Measurements from ENCODE around the gene PRSS48.
"Not testable (repeated sequence)": the region's sequence is repeated elsewhere in the genome, so short reads cannot be mapped to it uniquely, and the experiment has no call there.

Gene PRSS48

DNA sequence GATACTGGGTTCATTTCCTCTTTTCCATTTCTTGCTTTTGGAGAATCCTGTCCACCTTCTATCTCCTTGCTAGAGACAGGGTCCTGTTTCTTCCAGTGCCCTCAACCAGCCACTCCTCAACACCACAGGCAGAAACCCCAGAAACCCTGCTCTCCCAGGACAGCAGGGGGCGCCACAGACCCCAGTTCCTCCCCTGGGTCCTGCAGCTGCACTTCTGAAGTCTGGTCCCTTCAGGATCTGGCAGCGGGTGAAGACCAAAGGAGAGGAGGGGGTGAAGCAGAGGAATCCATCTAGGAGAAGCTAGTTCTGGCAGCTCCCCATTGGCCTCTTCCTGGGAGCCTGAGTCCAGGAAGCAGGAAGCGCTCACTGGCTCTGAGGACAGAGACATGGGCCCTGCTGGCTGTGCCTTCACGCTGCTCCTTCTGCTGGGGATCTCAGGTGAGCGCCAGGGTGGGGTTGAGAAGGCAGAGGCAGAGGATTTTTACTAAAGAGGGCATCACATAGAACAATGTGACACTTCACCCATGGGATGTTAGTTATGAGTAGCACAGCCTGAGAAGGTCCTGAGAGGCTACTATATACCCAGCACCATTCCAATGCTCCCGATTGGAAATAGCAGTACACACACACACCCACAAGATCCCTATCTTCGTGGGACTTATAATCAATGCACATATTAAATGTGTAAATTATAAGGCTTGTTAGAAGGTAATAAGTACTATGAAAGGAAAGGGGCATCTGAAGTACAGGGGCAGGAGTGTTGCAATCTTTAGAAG, at the start of gene PRSS48:
Gene PRSS48 (plus strand): TSS at position 375 of the 776 bp plus-strand sequence. CDS start 12 bp downstream, at position 387.
- no peak for DNase-seq

DNA sequence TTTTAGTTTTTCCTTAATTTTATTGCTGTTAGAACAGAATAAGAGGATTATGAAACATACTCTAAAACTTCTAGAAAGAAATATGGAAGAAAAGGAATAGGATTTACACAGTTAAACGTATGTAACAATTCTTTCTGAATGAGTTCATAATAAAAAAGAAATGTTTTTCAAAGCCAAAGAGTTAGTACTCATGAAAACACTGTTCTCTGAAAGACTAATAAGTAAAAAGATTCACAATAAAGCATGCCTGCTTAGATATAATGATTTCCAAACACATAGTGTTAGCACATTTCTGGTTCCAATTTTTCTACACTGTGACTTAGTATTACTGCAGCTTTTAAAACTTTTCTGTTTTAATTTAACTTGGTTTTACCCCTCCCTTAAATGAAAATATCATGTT, 49.8 kb upstream of the PRSS48 start:
- DNase-seq = no peak

DNA sequence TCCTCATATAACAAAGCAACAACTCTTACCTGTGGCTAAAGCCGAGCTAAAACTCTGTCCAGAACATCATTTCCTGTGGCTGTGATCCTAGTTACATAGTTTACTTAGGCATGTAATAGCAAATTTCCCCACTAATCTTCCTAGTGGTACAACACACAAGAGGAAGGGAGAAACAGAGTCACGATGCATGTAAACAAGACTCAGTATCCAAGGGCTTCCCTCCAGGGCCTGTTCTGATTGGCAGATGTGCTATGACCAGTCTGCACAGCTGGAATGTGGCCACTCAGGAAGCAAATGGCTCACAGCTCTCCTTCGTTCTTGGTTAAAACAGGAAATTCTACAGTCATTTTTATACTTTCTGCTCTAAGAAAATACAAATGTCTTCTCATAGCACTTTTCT, 49.2 kb upstream of the PRSS48 start:
- no peak for DNase-seq

- DNase-seq = no peak
Measured at GRCh38 chr4:151228189-151229119, 48.5 kb upstream of the PRSS48 start.

GRCh38 chr4:151231915-151232595, 44.9 kb upstream of the PRSS48 start:
- no peak for DNase-seq

- DNase-seq = no peak
Measured at GRCh38 chr4:151233600-151233999, 43.4 kb upstream of the PRSS48 start.

- DNase-seq = not testable (repeated sequence)
Measured at GRCh38 chr4:151235373-151235772, 41.6 kb upstream of the PRSS48 start.

DNA sequence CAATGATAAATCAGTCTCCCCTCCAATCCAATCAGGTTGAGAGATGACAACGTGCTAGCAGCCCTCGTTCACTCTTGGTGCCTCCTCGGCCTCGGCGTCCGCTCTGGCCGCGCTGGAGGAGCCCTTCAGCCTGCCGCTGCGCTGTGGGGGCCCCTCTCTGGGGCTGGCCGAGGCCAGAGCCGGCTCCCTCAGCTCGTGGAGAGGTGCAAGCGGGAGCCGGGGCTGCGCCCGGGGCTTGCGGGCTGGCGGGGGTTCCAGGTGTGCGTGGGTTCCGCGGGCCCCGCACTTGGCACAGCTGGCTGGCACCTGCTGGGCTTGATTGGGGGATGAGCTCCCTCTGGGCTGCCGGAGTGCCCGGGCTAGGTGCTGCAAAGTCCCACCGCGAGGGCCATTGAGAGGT, 40.9 kb upstream of the PRSS48 start:
- no peak for DNase-seq

GRCh38 chr4:151238477-151238876, 38.5 kb upstream of the PRSS48 start:
- DNase-seq = no peak

DNA sequence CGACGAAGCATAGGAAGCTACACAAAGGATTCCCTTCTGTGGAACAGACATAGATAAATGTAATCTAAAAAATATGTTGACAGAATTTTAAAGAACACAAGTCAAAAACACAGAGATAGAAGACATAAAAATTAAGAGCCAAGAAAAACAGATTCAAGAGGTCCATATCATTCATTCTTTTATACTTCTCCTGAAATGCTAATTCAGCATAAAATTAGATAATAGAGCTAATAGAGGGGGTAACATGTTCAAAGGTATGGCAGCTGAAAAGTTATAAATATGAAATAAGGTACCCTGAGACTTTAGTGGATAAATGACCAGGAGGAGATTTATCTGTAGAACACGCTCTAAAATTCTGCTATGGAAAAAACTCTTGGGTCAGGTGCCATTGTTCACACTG, 37.4 kb upstream of the PRSS48 start:
- no peak for DNase-seq

- DNase-seq = no peak
Measured at GRCh38 chr4:151242305-151242704, 34.7 kb upstream of the PRSS48 start.

GRCh38 chr4:151246742-151247141, 30.2 kb upstream of the PRSS48 start:
- DNase-seq = no peak

- no peak for DNase-seq
Measured at GRCh38 chr4:151247395-151247794, 29.6 kb upstream of the PRSS48 start.

- DNase-seq = no peak
Measured at GRCh38 chr4:151248519-151248918, 28.4 kb upstream of the PRSS48 start.

- DNase-seq = no peak
Measured at GRCh38 chr4:151250706-151251105, 26.3 kb upstream of the PRSS48 start.

- no peak for DNase-seq
Measured at GRCh38 chr4:151251603-151252304, 25.2 kb upstream of the PRSS48 start.

GRCh38 chr4:151255226-151255625, 21.7 kb upstream of the PRSS48 start:
- not testable (repeated sequence) for DNase-seq

GRCh38 chr4:151255680-151256079, 21.3 kb upstream of the PRSS48 start:
- DNase-seq = not testable (repeated sequence)

DNA sequence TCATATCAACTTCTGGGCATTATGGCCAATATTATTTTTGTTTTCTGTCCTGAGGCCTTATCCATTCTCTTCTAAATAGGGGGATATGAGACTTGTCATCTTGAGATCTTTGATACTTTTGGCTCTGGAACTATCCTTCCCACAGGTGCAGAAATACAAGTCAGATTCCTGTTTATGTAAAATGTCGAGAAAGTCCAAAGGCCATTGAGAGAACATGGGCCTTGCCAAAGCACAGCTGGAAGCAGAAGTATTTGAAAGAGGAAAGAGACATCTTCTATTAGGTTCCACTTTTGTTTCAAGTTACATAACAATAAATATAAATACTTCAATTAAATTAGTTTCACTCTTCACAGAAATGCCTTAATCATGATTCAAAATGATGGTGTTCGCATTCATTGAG, 20.8 kb upstream of the PRSS48 start:
- DNase-seq = no peak

GRCh38 chr4:151257704-151258103, 19.3 kb upstream of the PRSS48 start:
- DNase-seq = no peak

GRCh38 chr4:151259752-151260151, 17.2 kb upstream of the PRSS48 start:
- no peak for DNase-seq

GRCh38 chr4:151260526-151260925, 16.4 kb upstream of the PRSS48 start:
- DNase-seq = no peak

- no peak for DNase-seq
Measured at GRCh38 chr4:151263455-151263854, 13.5 kb upstream of the PRSS48 start.
